ENCODE results near the gene ZNF341.

ZNF341 gene

DNA sequence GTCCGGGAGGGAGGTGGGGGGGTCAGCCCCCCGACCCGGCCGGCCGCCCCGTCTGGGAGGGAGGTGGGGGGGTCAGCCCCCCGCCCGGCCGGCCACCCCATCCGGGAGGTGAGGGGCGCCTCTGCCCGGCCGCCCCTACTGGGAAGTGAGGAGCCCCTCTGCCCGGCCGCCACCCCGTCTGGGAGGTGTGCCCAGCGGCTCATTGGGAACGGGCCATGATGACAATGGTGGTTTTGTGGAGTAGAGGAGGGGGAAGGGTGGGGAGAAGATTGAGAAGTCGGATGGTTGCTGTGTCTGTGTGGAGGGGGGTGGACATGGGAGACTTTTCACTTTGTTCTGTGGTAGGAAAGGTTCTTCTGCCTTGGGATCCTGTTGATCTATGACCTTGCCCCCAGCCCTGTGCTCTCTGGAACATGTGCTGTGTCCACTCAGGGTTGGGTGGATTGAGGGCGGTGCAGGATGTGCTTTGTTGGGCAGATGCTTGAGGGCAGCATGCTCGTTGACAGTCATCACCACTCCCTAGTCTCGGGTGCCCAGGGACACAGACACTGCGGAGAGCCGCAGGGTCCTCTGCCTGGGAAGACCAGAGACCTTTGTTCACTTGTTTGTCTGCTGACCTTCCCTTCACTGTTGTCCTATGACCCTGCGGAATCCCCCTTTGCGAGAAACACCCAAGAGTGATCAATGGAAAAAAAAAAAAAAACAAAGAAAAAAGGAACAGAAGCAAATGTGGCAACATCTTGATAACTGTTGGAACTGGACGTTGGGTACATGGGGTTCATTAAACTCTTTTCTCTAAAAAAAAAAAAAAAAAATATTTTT is 30.0 kb upstream of the ZNF341 start:
- DNase-seq (ENCODE audit: low read depth in 2 of 2): no peak

DNA sequence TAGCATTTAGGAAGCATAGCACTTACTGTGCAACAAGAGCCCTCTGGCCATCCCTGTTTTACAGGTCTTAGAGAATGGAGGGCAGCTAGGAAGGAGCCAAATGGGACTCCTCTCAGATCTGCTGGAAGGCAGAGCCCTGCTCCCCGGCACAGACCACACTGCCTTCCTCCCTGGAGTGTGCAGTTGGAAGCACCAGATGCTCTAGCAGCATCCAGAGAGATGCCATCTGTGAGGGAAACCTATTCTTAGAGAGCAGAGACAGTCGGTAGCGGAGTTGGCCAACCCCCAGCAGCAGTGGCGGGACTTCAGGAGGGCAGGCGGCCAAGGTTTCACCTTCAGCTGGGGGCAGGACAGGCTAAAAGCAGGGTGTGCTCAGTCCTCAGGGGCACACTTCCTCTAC is 28.9 kb upstream of the ZNF341 start:
- DNase-seq (ENCODE audit: low read depth in 2 of 2): no peak

DNA sequence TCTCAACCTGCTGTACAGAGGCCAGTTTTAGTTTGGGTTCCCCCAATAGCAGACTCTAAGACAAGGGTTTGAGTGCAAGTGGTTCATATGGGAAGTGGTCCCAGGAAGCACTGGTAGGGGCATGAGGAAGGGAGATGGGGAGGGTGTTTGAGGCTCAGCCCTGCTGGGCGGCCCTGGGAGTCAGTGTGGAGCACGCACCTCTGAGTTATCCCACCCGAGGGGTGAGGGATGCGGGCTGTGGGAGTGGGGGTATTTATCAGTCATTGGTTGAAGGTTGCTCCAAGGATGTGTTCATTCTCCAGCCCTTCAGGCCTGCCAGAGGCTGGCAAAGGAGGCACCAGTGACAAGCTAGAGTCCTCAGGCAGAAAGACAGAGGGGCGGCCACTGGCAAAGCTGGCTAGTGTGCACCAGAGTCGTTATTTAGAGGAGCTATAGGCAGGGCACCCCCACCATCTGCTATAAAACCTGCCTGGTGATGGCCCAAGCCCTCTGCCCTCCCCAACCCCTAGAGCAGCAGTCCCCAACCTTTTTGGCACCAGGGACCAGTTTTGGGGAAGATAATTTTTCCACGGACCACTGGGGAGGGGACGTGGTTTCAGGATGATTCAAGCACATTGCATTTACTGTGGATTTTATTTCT is 28.2 kb upstream of the ZNF341 start:
- DNase-seq (ENCODE audit: low read depth in 2 of 2): no peak

DNA sequence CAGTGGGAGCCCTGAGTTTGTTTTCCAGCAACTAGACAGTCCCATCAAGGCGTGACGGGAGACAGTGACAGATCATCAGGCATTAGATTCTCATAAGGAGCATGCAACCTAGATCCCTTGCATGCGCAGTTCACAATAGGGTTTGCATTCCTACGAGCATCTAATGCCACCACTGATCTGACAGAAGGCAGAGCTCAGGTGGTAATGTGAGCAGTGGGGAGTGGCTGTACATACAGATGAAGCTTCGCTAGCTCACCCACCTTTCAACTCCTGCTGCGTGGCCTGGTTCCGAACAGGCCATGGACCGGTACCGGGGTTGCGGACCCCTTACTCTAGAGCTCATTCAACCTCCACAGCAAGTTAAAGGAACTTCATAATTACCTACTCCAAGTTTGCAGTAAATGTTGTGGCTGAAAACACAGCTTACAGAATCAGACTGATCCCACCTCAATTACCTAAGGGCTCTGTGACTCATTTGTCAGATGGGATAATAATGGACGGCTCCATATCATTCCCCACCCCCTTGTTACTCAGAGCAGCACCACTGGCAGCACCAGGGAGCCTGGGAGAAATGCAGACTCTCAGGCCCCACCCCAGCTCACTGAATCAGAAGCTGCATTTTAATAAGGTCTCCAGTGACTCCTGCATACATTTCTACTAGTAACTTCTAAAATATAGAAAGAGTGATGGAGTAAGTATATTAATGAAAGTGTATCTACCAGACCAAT is 27.4 kb upstream of the ZNF341 start:
- DNase-seq (ENCODE audit: low read depth in 2 of 2): no peak

DNA sequence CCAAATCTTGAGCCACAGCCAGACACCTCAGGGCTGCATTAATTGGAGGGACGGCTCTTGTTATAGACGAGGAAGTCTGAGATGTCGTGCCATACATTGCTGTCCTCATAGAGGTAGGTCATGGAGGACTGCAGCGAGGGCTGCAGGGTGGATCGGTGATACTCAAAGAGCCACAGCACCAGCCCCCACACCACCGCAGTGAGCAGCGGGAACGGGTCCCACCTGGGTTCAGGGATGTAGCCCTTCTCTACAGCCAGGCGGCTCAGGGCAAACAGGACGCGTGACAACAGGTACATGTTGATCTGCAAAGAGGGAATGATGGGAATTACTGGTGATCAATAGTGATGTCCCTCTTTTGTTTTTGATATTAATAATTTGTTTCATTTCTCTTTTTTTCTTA is 24.1 kb upstream of the ZNF341 start:
- DNase-seq (ENCODE audit: low read depth in 2 of 2): no peak

DNA sequence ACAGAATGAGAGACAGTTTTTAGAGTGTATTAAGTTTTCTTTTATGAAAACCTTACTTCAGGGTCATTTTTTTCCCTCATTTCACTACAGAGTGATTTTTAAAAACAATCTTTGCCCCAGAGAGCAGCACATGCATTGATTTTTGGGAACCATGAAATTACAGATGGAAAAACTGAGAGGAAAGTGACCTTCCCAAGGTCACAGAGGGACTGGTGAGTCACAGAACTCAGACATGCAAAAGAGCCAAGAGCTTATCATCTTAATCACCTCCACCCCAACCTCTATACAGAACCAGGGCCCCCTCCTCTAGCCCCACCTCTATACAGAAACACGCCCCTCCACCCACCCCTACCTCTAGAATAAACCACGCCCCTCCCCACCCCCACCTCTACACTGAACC is 22.4 kb upstream of the ZNF341 start:
- DNase-seq (ENCODE audit: low read depth in 2 of 2): no peak

DNA sequence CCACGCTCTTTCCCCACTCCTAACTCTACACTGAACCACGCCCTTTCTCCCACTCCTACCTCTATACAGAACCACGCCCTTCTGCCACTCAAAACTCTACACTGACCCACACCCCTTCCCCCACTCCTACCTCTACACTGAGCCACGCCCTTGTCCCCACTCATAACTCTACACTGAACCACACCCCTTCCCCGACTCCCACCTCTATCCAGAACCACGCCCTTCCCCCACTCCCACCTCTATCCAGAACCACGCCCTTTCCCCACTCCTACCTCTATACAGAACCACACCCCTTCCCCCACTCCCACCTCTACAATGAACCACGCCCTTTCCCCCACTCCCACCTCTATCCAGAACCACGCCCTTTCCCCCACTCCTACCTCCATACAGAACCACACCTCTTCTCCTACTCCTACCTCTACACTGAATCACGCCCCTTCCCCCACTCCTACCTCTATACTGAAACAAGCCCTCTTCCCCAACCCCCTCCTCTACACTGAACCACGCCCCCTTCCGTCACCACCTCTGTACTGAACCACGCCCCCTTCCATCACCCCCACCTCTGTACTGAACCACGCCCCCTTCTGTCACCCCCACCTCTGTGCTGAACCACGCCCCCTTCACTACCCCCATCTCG is 21.8 kb upstream of the ZNF341 start:
- DNase-seq (ENCODE audit: low read depth in 2 of 2): no peak

DNA sequence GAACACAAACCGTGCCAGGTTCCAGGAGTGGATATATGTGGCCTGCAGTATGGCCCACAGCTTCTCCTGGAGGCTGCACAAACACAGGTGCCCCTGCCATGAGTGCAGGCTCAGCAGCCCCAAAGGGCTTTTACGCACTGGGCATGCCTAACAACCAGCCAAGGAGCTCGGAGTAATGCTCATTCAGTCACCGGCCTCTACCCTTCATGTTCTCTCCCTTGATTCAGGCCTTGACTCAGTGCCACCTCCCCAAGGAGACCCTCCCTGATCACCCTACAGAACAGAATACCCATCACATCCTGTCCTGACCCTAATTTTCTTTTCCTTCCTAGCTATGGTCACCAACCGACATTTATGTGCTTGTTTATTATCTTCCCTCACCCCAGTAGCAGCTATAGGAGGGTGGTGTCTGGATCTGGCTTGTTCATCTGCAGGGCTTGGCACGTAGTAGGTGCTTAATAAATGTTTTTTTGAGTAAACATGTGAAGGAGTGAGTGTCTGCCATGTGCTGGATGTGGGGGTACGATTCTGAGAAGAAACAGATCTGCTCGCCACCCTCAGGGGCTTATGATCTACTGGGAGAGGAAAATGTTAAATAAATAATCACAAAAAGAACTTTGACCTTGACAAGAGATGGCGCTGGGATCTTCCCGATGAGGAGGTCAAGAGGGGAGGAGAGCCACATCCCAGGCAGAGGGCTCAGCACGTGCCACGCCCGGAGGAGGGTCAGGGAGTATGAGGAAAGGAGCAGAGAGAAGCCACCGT is 20.9 kb upstream of the ZNF341 start:
- DNase-seq (ENCODE audit: low read depth in 2 of 2): no peak

DNA sequence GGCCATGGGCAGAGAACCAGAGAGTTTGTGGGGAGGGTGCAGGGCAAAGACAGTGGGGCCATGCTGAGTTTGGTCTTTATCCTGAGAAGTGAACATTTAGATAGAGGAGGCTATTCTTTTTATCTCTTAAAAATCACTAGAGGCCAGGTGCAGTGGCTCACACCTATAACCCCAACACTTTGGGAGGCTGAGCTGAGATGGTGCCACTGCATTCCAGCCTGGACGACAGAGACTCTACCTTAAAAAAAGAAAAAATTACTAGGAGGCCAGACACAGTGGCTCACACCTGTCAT is 20.4 kb upstream of the ZNF341 start:
- no peak for DNase-seq (ENCODE audit: low read depth in 2 of 2)

DNA sequence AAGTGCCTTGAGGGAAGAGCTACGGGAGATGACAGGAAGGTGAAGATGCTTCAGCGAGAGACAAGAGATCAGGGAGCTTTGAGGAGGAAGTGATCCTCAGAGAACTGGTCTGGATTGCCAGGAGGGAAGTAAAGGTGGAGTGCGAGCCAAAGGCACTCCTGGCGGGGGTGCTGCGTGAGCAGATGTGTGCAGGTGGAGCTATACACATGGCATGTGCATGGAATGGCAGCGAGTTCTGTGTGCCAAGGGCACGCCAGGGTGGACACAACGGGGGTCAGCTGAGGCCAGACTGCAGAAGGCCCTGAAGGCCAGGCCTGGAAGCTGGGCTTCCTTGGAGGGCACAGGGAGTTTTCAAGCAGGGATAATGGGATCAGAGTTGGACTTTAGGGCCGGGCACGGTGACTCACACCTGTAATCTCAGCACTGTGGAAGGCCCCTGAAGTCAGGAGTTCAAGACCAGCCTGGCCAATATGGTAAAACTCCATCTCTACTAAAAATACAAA is 17.9 kb upstream of the ZNF341 start:
- DNase-seq (ENCODE audit: low read depth in 2 of 2): no peak

DNA sequence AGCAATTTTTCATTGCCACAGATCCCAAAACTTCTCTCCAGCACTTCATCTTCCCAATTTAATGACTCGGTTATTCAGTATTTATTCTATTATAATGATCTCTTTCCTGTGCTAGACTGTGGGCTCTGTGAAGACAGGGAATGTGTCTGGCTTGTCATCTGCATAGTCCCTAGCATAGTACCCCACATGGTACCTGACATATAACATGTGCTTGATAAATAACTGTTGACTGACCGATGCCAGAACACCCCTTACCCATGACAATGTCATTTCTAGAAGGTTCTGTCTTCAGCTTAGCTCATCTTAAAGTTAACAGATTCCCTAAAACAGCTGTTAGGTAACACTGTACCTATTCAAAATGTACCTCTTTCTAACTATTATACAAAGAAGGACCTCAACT is 15.3 kb upstream of the ZNF341 start:
- DNase-seq (ENCODE audit: low read depth in 2 of 2): no peak

DNA sequence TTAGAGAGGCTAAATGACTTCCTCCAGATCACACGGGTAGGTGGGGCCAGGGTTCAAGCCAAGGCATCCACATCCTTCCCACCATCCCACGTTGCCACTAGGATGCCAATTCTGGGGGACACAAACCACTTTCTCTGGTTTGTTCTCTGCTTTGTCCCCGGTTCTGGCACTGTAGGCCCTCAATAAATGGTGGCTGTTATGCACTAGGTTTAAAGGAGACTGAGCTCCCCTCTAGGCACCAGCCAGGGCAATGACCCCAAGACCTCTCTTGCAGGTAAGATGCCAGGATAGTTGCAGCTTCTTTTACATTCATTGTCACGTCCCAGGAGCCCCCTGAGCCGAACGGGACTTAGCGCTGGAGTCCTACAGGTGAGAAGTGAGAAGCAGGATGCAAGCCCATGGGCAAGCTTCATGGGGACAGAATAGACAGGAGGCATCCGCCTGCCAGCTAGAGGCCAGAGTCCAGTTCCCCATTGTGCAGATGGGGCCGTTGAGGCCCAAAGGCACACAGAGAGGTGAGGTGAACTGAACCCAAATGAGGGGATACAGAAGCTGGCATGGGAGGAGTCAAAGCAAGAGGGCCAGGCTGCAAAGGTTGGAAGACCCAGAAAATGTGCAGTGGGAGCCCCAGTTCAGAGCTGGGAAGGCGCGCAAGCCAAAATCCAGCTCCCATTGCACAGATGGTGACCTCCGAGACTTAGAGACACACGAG is 12.4 kb upstream of the ZNF341 start:
- no peak for DNase-seq (ENCODE audit: low read depth in 2 of 2)

DNA sequence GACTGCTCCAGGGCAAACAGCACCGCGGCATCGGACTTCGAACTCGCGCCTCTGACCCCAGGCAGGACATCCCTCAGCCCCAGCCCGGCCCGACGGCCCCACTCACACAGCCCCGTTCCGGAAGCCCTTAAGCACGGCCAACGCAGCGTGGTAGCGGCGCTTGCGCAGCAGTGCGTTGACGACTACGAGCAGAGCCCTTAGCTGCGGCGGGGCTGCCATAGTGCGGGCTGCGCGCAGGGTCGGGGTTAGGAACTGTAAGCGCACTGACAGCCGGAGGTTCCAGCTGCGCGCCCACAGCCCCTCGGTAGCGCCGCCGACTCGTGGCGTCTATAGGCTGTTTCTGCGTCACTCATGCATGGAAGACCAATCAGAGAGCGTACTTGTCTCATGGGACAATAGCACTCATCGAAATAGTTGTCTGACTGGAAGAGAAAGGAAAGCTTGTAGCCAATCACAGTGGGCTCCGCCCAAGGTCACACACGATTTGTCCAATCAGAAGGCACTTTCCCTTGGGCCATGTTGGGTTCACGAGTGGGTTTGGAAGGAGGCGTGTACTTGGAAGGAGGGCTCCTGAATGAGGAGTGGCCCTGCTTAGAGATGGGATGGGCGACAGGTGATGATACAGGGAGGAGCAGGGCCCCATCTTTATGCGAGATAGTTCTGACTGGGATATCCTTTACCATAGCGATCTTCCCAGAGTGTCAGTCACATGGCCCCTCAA is 11.6 kb upstream of the ZNF341 start, which contains the start of gene PXMP4:
Gene PXMP4 (minus strand): TSS at position 322 of the 721 bp plus-strand sequence. CDS start 103 bp downstream, at position 219.
- peak; percentile 55 to 70 for DNase-seq (ENCODE audit: low read depth in 2 of 2)

DNA sequence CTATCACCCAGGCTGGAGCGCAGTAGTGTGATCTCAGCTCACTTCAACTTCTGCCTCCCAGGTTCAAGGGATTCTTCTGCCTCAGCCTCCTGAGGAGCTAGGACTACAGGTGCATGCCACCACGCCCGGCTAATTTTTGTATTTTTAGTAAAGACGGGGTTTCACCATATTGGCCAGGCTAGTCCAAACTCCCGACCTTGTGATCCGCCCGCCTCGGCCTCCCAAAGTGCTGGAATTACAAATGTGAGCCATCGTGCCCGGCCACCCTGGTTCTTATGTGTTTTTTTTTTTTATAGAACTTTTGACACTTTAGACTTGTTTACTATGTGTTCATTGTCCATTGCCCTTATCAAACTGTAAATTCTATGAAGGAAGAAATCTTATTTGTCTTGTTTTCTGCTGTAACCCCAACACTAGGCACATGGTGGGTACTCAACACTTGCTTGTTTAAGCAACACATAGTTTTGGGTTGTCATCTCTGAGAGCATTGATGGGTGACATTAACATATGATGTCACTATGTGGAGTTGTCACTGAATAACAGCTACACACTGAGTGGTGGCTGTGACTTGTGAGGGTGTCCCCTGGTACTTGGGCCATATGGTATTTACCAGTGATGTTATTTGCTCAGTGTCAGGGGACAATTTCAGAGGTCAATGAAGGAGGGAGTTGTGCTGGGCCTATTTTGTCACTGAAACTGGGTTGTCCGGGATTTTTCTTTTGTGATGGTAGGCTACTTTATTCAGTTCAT is 10.2 kb upstream of the ZNF341 start:
- DNase-seq (ENCODE audit: low read depth in 2 of 2): no peak

DNA sequence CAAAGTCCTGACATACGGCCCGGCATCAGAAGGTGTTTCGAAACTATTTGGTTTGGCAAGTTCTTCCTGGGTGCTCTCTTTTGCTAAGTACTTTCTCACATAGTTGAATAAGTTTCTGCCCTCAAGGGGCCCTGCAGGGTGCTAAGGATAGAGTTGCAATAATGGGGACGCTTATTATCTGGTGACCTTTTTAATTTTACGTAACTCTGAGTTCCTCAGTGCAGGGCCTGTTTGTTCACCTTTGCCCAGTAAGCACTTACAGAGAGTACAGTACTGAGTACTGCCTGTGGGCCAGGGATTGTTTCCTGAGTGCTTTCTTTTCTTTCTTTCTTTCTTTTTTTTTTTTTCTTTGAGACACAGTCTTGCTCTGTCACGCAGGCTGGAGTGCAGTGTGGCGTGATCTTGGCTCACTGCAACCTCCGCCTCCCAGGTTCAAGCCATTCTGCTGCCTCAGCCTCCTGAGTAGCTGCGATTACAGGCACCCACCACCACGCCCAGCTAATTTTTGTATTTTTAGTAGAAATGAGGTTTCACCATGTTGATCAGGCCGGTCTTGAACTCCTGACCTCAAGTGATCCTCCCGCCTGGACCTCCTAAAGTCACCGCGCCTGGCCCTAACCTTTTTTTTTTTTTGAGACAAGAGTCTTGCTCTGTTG is 7.2 kb upstream of the ZNF341 start:
- DNase-seq (ENCODE audit: low read depth in 2 of 2): no peak

DNA sequence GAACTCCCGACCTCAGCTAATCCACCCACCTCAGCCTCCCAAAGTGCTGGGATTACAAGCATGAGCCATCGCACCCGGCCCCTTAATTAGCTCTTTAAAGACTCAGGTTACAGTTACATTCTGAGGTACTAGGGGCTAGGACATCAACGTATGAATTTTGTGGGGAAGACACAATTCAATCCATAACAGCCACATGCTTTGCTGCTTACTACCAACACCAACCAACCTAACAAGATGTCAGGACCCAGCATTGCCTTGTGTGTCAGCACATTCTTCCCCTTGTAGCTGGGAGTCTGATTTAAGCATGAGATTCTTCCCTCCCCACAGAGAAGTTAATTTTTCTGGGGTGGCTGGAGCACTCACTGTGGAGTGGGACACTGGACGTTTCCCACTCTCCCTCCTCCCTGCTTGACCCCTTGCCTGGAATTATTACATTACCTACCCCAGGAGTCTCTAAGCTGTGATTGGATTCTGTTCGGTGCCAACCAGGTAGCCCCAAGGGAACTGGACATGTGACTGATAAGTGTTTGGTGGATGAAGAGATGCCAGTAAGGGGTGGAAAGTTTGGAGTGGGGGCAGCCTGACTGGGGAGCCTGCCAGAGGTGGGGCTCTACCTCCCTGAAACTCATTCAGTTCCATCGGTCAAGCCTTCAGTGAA is 6.1 kb upstream of the ZNF341 start:
- DNase-seq (ENCODE audit: low read depth in 2 of 2): no peak

DNA sequence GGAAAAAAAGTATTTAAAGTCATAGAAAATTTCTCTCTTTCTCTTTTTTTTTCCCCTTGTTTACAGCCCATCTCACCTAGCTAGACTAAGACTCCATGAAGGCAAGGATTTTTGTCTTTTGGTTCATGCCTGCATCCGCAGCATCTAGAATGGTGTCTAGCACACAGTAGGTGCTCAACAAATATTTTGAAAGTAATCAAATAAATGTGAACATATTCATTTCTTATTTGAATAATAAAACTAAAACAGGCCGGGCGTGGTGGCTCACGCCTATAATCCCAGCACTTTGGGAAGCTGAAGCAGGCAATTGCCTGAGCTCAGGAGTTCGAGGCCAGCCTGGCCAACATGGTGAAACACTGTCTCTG is 4.7 kb upstream of the ZNF341 start:
- no peak for DNase-seq (ENCODE audit: low read depth in 2 of 2)

DNA sequence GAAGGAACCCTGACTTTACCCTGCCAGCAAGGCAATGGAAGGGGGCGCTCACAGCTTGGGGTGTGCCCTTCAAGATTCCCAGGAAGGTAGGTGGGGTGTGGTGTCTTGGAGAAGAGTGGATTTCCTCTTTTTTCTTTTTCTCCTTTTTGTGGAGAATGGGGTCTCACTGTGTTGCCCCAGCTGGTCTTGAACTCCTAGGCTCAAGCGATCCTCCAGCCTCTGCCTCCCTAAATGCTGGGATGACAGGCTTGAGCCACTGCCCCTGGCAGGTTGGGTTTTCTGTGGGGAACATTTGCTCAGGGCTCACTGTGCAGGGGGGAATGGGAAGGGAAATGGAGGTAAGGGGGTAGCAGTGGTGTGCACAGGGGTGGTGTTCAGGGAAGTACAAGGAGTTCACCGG is 4.0 kb upstream of the ZNF341 start:
- DNase-seq (ENCODE audit: low read depth in 2 of 2): no peak

Data from stimulated activated CD4-positive, alpha-beta T cell treated with anti-CD3 and anti-CD28 coated beads, Interleukin-1b, Interleukin-23, amount 100 ng/mL, for 1 hour (primary cell).